ENCODE data around the gene HOXB4.

The HOXB4 gene

GRCh38 chr17:48527547-48527932 is 50.6 kb downstream of the HOXB4 start:
- DNase-seq = no peak

GRCh38 chr17:48526608-48527546 is 51.3 kb downstream of the HOXB4 start:
- no peak for DNase-seq

Measured in AML-193 (cell line).